ENCODE data around the gene MKRN2. TPM values are rescaled to one million over a fixed set of nuclear protein-coding genes. Genes with fewer than 3 reads are reported as not detected.
"Not testable (repeated sequence)": the region's sequence is repeated elsewhere in the genome, so short reads cannot be mapped to it uniquely, and the experiment has no call there.

Gene MKRN2
- total RNA-seq, 4 donors from 2014 or later, result 21.5 to 28.9 (median 23.6) TPM

DNA sequence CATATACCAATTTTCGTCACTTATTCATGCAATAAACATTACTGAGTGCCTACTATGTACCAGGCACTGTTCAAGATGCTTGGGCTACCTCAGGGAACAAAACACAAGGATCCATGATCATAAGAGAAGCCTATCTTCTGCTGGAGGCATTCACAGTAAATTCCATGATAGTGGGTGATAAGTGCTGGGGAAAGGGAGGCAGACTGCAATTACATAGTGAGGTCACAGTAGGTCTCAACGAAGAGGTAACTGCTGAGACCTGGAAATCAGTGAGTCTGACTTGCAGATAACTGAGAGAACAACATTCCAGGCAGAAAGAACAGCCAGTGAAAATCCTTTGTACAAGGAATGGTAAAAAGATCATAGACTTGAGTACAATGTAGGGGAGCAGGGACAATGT is 73.4 kb downstream of the MKRN2 start:
- Histone ChIP-seq H3K27ac (no peak overlapping the region), H3K4me1 (peaks cover 0 to 35% (median 2%) of the 10 kb centered on the region in 4 donors)

GRCh38 chr3:12630843-12631242 is 74.0 kb downstream of the MKRN2 start:
- H3K4me3 ChIP-seq, H3K27ac ChIP-seq, H3K9me3 ChIP-seq, H3K27me3 ChIP-seq, DNase-seq, H3K36me3 ChIP-seq: not testable (repeated sequence)
- H3K4me1 ChIP-seq, result peaks cover 0 to 30% (median 0%) of the 10 kb centered on the region in 4 donors

More for the DNA sequence above, 73.4 kb downstream of the MKRN2 start:
- H3K4me3 ChIP-seq, result no peak overlapping the region
- H3K27me3 ChIP-seq, result no peaks in the 10 kb centered on the region
- no peak for DNase-seq
- H3K36me3 ChIP-seq, result no peaks in the 10 kb centered on the region
- no peaks in the 10 kb centered on the region for H3K9me3 ChIP-seq
- TF ChIP-seq POLR2A (IDR thresholded peaks at IDR 0.05), result no peak
- TF ChIP-seq, protein P1, sequence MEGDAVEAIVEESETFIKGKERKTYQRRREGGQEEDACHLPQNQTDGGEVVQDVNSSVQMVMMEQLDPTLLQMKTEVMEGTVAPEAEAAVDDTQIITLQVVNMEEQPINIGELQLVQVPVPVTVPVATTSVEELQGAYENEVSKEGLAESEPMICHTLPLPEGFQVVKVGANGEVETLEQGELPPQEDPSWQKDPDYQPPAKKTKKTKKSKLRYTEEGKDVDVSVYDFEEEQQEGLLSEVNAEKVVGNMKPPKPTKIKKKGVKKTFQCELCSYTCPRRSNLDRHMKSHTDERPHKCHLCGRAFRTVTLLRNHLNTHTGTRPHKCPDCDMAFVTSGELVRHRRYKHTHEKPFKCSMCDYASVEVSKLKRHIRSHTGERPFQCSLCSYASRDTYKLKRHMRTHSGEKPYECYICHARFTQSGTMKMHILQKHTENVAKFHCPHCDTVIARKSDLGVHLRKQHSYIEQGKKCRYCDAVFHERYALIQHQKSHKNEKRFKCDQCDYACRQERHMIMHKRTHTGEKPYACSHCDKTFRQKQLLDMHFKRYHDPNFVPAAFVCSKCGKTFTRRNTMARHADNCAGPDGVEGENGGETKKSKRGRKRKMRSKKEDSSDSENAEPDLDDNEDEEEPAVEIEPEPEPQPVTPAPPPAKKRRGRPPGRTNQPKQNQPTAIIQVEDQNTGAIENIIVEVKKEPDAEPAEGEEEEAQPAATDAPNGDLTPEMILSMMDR (IDR thresholded peaks at IDR 0.05), result no peak

- Histone ChIP-seq H3K36me3 (no peaks in the 10 kb centered on the region), H3K9me3 (no peaks in the 10 kb centered on the region), H3K27ac (no peak overlapping the region), H3K27me3 (no peaks in the 10 kb centered on the region), H3K4me3 (no peak overlapping the region), H3K4me1 (peaks cover 0 to 15% (median 0%) of the 10 kb centered on the region in 4 donors)
- no peak for TF ChIP-seq POLR2A (IDR thresholded peaks at IDR 0.05)
- TF ChIP-seq, protein P1 (IDR thresholded peaks at IDR 0.05), result no peak
- no peak for DNase-seq
Measured at GRCh38 chr3:12632523-12632922, 75.6 kb downstream of the MKRN2 start.

DNA sequence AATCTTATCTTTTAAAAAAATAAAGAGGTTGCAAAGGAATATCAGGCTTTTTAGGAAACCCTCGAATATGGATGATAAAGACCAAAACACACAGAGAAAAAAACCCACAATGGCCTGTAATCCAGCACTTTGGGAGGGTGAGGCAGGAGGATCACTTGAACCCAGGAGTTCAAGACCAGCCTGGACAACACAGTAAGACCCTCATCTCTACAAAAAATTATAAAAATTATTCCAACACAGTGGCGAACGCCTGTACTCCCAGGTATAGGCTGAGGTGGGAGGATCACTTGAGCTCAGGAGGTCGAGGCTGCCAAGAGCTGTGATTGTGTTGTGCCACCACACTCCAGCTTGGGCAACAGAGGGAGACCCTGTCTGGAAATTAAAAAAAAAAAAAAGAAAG is 76.2 kb downstream of the MKRN2 start:
- Histone ChIP-seq H3K4me3 (no peak overlapping the region), H3K9me3 (no peaks in the 10 kb centered on the region), H3K27ac (no peak overlapping the region), H3K4me1 (peaks cover 0 to 15% (median 0%) of the 10 kb centered on the region in 4 donors), H3K36me3 (no peaks in the 10 kb centered on the region), H3K27me3 (no peaks in the 10 kb centered on the region)
- DNase-seq, result no peak
- TF ChIP-seq POLR2A (IDR thresholded peaks at IDR 0.05), result no peak
- TF ChIP-seq, protein P1 (IDR thresholded peaks at IDR 0.05), result no peak

Small RNAs within 50 kb of the gene (small RNA-seq; reads per million reads assigned to genes)
- 0 reads per million in 2 donors for gene RF00017
- gene RNA5SP123, result 0 to 0.06 reads per million in 2 donors
- gene RNU6-377P, result 0 reads per million in 2 donors

Other genes starting within 250 kb of the MKRN2 start
- 10 to 100 TPM in 3 of 4 donors, 1 to 10 TPM in 1; 8.1 to 39.9 (median 32.6) TPM for gene TSEN2, start 72.6 kb upstream of the MKRN2 start, total RNA-seq
- gene MKRN2OS, start 11.6 kb upstream of the MKRN2 start, total RNA-seq, result 10 to 100 TPM in 2 of 4 donors, 1 to 10 TPM in 2; 6.6 to 17.2 (median 9.6) TPM
- gene RAF1, start 107.0 kb downstream of the MKRN2 start, total RNA-seq, result 100 to 1,000 TPM; 121 to 133 (median 126) TPM
- not detected for gene TMEM40, start 202.2 kb downstream of the MKRN2 start, total RNA-seq
- 1 to 10 TPM; 1.4 to 4.1 (median 2.1) TPM for gene CAND2, start 239.6 kb downstream of the MKRN2 start, total RNA-seq

Data from Peyer's patch (tissue), 4 donors.